HUES48 (cell line): ENCODE results near the gene GOLGA1.
"Not testable (repeated sequence)": the region's sequence is repeated elsewhere in the genome, so short reads cannot be mapped to it uniquely, and the experiment has no call there.

Experiments
- H3K27ac ChIP-seq: one replicate; pipeline ENCODE4 v1.7.0; 2013; ENCODE audit warnings: low read depth, low read length, inconsistent platforms
- H3K27me3 ChIP-seq: 2 replicates; pipeline ENCODE4 v1.6.1; 2013; ENCODE audit warnings: mild to moderate bottlenecking, low read length; ENCODE audit not compliant: control insufficient read depth, insufficient read depth
- H3K36me3 ChIP-seq: 2 replicates; pipeline ENCODE4 v1.6.1; 2013; ENCODE audit warnings: low read length; ENCODE audit not compliant: control insufficient read depth, insufficient read depth
- H3K4me1 ChIP-seq: 2 replicates; pipeline ENCODE4 v1.6.1; 2013; ENCODE audit warnings: mild to moderate bottlenecking, low read length; ENCODE audit not compliant: control insufficient read depth, insufficient read depth
- H3K4me3 ChIP-seq: 2 replicates; pipeline ENCODE4 v1.5.1; 2013; ENCODE audit warnings: mild to moderate bottlenecking, low read depth, low read length
- H3K9ac ChIP-seq: 2 replicates; pipeline ENCODE4 v1.6.1; 2013; ENCODE audit warnings: mild to moderate bottlenecking, low read depth, low read length, moderate library complexity
- H3K9me3 ChIP-seq: 2 replicates; pipeline ENCODE4 v1.6.1; 2013; ENCODE audit warnings: low read length; ENCODE audit not compliant: control insufficient read depth, insufficient read depth

The GOLGA1 gene

DNA sequence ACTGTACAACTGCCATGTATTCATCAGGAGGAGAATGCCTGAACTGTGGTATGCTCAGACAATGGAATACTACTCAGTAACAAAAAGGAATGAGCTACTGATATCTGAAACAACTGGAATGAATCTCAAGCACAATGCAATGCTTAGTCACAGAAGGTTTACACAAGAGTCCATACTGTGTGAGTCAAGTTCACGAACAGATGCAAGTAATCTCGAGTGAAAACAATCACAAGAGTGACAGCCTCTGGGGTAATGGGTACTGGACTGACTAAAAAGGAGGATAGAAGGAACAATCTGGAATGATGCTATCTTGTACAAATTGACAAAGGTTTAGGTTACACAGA, 19.5 kb upstream of the GOLGA1 start:
- Histone ChIP-seq H3K4me3 (no peak overlapping the region), H3K27me3 (no peaks in the 10 kb centered on the region), H3K27ac (no peak overlapping the region), H3K9ac (no peak overlapping the region), H3K4me1 (no peaks in the 10 kb centered on the region), H3K36me3 (no peaks in the 10 kb centered on the region), H3K9me3 (no peaks in the 10 kb centered on the region)

DNA sequence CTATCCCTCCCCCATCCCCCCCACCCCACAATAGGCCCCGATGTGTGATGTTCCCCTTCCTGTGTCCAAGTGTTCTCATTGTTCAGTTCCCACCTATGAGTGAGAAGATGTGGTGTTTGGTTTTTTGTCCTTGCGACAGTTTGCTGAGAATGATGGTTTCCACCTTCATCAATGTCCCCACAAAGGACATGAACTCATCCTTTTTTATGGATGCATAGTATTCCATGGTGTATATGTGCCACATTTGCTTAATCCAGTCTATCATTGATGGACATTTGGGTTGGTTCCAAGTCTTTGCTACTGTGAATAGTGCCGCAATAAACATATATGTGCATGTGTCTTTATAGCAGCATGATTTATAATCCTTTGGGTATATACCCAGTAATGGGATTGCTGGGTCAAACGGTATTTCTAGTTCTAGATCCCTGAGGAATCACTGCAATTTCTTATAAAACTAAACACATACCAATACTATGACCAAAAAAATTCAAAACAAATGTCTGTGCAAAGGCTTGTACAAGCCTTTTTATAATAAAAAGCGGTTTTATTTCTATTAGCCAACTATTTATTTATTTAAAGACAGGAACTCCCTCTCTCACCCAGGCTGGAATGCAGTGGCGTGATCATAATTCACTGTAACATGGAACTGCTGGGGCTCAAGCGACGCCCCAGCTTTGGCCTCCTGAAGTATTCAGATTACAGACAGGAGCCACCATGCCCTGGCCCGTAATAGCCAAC, 19.0 kb upstream of the GOLGA1 start:
- H3K36me3 ChIP-seq, H3K27ac ChIP-seq, H3K27me3 ChIP-seq, H3K9me3 ChIP-seq, H3K4me3 ChIP-seq, H3K4me1 ChIP-seq, H3K9ac ChIP-seq: not testable (repeated sequence)

DNA sequence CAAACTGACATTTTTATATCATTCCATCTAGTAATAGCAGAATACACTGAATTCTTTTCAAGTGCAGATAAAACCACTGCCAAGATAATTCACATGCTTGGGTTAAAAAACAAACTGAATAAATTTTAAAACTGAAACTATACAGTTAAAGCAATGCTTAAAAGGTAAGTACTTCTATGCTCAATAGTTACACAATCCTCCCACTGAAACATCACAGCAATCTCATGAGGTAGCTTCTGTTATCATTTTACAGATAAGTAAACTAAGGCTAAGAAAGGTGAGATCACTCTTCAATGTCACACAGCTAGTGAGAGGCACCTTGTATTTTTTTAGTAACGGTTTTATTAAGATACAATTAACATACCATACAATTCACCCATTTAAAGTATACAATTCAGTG, 13.4 kb upstream of the GOLGA1 start:
- Histone ChIP-seq H3K4me1 (no peaks in the 10 kb centered on the region), H3K9me3 (no peaks in the 10 kb centered on the region), H3K27me3 (no peaks in the 10 kb centered on the region), H3K27ac (no peak overlapping the region), H3K9ac (no peak overlapping the region), H3K4me3 (no peak overlapping the region), H3K36me3 (peaks cover 8% of the 10 kb centered on the region; the same call in 1 of the 2 replicates)

DNA sequence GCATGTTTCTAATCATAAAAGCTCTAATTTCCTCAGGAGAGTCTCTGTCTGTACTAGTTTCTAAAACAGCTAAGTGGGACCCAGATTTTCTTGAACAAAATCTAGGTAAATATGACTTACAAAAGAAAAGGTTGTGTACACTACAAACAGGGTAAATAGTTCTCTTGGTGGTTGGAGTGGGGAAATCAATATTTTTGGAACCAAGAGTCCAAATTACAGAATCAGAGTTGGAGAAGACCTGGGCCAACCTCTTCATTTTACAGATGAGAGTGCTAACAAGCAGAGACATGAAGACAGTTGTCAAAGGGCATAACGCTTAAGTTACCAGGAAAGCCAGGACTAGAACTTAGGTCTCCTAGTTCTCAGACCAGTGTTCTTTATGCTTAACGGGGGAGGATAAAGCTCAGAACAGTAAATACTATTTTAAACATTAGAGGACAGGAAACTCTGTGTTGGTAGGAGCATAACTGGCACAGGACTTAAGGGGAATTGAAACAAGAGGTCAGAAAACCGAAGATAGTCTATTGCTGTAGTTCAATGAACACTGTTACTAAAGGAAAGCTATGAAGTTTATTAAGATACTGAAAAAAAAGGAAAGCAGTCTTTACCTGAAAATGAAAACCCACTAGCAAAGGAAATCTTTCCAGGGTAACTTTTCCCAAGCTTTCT, 9.3 kb upstream of the GOLGA1 start:
- no peak overlapping the region for H3K27ac ChIP-seq
- H3K9ac ChIP-seq, result no peak overlapping the region
- H3K4me3 ChIP-seq, result no peak overlapping the region
- H3K9me3 ChIP-seq, result no peaks in the 10 kb centered on the region
- H3K36me3 ChIP-seq, result peaks cover 8% of the 10 kb centered on the region; the same call in 1 of the 2 replicates
- H3K4me1 ChIP-seq, result no peaks in the 10 kb centered on the region
- no peaks in the 10 kb centered on the region for H3K27me3 ChIP-seq

DNA sequence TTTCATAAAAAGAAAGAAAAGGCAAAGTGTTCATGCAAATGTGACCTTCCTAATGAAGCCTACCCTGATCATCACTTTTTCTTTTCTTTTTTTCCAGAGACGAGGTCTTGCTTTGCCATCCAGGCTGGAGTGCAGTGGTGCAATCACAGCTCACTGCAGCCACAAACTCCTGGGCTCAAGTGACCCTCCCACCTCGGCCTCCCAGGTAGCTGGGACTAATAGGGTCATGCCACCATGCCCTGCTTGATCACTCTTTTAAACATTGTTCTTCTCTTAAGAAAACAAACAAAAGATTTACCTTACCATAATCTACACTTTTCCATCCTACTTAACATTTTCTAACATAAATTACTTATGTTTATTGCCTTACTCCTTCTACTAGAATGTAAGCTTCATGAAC, 8.5 kb upstream of the GOLGA1 start:
- peaks cover 8% of the 10 kb centered on the region; the same call in 1 of the 2 replicates for H3K36me3 ChIP-seq
- H3K4me1 ChIP-seq, result no peaks in the 10 kb centered on the region
- no peaks in the 10 kb centered on the region for H3K27me3 ChIP-seq
- H3K27ac ChIP-seq, result no peak overlapping the region
- H3K4me3 ChIP-seq, result no peak overlapping the region
- no peaks in the 10 kb centered on the region for H3K9me3 ChIP-seq
- no peak overlapping the region for H3K9ac ChIP-seq

DNA sequence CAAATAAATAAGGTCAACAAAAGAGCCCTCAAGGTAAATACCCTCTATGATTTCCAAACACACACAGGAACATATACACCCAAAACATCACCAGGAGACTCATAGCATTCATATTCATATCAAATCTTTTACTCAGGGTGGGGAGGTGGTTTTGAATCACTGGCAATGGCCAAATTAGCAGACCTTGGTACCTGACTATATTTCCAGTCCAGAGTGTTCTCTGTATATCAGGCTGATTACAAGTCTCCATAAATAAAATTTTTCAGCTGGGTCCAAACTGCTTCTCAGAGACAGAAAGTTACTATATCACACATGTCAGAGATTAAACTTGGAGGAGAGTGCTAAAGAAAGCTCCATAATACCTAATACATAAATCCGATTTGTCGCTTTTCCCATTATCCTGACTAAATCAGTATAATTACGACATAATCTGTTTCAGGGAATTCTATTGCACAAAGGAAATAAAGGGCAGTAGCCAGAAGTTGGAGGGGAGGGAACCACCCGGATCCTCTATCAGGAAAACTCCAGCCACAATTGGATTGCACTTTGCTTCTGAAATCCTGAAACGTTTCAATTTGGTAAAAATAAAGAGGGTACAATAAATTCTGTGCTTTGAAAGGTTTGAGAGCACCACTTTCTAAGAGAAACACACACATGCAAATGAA, 7.0 kb upstream of the GOLGA1 start:
- H3K4me3 ChIP-seq, result no peak overlapping the region
- no peaks in the 10 kb centered on the region for H3K27me3 ChIP-seq
- H3K9ac ChIP-seq, result no peak overlapping the region
- H3K4me1 ChIP-seq, result no peaks in the 10 kb centered on the region
- H3K36me3 ChIP-seq, result peaks cover 8% of the 10 kb centered on the region; the same call in 1 of the 2 replicates
- no peak overlapping the region for H3K27ac ChIP-seq
- no peaks in the 10 kb centered on the region for H3K9me3 ChIP-seq

DNA sequence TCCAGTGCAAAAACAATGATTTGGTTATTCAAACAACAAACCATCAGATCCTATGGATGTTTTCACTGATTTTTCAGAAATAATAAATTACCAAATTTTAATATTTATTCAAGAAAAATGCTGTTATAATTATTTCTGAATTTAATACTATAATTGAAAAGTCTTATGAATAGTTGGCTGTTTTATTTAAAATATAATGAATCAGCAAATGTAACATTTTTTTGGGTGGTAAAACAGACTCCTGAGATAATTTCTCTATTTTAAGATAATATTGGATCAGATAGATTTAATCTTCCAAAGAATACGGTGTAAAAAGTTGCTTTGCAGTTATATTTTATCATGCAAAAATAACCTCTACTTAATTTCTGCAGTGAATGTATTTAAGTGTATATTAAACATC, 5.3 kb upstream of the GOLGA1 start:
- no peak overlapping the region for H3K27ac ChIP-seq
- peaks cover 8% of the 10 kb centered on the region for H3K4me1 ChIP-seq
- 0 out of 2 replicates have a peak, but pooled peaks cover 2% of the 10 kb centered on the region for H3K36me3 ChIP-seq
- H3K4me3 ChIP-seq, result no peak overlapping the region
- H3K9me3 ChIP-seq, result no peaks in the 10 kb centered on the region
- H3K27me3 ChIP-seq, result no peaks in the 10 kb centered on the region
- no peak overlapping the region for H3K9ac ChIP-seq

DNA sequence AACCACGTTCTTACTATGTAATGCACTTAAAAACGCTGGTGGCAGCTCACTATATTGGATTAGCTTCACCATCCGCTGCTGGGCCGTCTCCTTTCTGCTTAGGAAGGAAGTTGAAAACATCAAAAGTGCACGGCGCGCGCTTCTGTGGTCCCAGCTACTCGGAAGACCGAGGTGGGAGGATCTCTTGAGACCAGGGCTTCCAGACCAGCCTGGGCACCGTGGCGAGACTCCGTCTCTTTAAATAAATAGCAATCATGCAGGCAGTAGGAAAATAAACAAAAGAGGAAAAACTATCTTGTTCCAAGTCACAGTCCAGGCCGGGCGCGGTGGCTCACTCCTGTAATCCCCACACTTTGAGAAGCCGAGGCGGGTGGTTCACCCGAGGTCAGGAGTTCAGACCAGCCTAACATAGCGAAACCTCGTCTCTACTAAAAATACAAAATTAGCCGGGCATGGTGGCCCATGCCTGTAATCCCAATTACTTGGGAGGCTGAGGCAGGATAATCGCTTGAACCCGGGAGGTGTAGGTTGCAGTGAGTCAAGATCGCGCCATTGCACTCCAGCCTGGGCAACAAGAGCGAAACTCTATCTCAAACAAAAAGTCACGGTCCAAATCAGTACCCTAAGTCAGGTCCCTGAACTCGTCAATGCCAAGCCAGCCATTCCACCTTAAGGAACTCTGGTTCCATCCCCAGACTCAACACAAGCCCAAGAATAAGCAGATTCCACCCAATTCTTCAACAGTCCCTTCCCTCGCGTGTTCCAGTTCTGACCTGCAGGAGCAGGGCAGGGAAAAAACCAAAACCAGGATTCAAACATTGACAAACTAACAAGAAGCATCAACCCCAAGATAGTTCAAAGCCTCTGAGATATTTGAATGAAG, 1.0 kb upstream of the GOLGA1 start:
- H3K9me3 ChIP-seq, result no peaks in the 10 kb centered on the region
- no peaks in the 10 kb centered on the region for H3K27me3 ChIP-seq
- H3K4me1 ChIP-seq, result peaks cover 12% of the 10 kb centered on the region
- peak overlapping the region; percentile 76 for H3K9ac ChIP-seq
- H3K4me3 ChIP-seq, result peak overlapping the region; percentile 81
- H3K27ac ChIP-seq, result peak overlapping the region; percentile 98
- H3K36me3 ChIP-seq, result no peaks in the 10 kb centered on the region

DNA sequence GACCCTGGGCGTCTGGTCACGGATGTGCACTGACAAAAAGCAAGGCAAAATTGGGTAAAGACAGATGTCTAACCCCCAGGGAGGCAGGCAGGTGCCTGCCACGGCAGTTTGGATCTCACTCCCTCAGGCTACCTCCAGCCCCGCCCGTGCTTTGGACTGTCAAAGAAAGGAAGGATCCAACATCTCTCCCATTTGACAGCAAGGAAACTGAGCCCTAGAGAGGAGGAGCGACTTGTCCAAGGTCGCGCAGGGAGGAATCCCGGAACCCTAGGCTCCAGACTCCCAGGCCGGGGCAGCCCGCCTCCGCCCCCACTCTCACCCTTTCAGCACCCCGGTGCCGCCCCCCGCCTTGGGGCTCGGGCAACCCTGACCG, 376 bp downstream of the GOLGA1 start:
- no peaks in the 10 kb centered on the region for H3K36me3 ChIP-seq
- H3K27me3 ChIP-seq, result no peaks in the 10 kb centered on the region
- no peaks in the 10 kb centered on the region for H3K9me3 ChIP-seq
- H3K4me3 ChIP-seq, result peak overlapping the region; percentile 81
- H3K4me1 ChIP-seq, result peaks cover 12% of the 10 kb centered on the region
- peak overlapping the region; percentile 98 for H3K27ac ChIP-seq
- H3K9ac ChIP-seq, result peak overlapping the region; percentile 65

DNA sequence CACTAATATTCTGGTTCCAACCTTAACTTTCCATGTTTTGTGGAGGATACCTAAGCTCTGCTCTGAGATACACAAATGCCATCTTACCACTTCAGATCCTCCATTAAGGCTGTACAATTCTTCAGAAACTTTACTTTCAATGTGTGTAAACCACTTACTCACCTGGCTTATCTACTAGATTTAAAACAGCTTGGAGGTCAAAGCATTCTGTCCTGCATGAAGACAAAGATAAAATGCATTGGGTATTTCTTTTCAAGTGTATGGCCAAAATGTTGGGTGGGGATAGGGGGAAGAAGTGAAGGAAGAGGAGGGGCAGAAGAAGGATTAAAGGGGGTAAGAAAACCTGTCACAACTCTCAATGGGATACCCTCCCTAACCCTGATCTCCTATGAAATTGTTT, 939 bp downstream of the GOLGA1 start:
- H3K4me1 ChIP-seq, result peaks cover 12% of the 10 kb centered on the region

More for the DNA sequence above, 939 bp downstream of the GOLGA1 start:
- H3K27ac ChIP-seq, result peak overlapping the region; percentile 98
- H3K27me3 ChIP-seq, result no peaks in the 10 kb centered on the region
- no peaks in the 10 kb centered on the region for H3K36me3 ChIP-seq
- no peak overlapping the region for H3K9ac ChIP-seq
- peak overlapping the region; percentile 81 for H3K4me3 ChIP-seq
- H3K9me3 ChIP-seq, result no peaks in the 10 kb centered on the region
